Liver (tissue), 3 donors: ENCODE results near the gene IL17B.

Source experiments
- RAD21 ChIP-seq, 2 donors: IDR thresholded peaks; 2 replicates each; pipeline ENCODE4 v1.6.1; 2016; ENCODE audit warnings: antibody characterized with exemption in 2 of 2, mild to moderate bottlenecking in 2 of 2
- REST ChIP-seq: IDR thresholded peaks from 2 replicates; pipeline ENCODE4 v1.6.1; 2016; ENCODE audit warnings: antibody characterized with exemption, mild to moderate bottlenecking
- TAF1 ChIP-seq: conservative IDR thresholded peaks from 2 replicates; pipeline ENCODE4 v1.6.1; 2016; ENCODE audit warnings: antibody characterized with exemption, mild to moderate bottlenecking
- TF ChIP-seq, protein P1 (sequence below): fragments of 150-350 bp; IDR thresholded peaks from 2 replicates; pipeline ENCODE4 v1.5.1; 2017; ENCODE audit warnings: improper control_type of control experiment, low read depth, low read length; ENCODE audit not compliant: missing input control
- donor health status: healthy.
- donor health status: healthy.

GRCh38 chr5:149340920-149341319 lies 38.2 kb downstream of the IL17B start:
- TF ChIP-seq, protein P1, sequence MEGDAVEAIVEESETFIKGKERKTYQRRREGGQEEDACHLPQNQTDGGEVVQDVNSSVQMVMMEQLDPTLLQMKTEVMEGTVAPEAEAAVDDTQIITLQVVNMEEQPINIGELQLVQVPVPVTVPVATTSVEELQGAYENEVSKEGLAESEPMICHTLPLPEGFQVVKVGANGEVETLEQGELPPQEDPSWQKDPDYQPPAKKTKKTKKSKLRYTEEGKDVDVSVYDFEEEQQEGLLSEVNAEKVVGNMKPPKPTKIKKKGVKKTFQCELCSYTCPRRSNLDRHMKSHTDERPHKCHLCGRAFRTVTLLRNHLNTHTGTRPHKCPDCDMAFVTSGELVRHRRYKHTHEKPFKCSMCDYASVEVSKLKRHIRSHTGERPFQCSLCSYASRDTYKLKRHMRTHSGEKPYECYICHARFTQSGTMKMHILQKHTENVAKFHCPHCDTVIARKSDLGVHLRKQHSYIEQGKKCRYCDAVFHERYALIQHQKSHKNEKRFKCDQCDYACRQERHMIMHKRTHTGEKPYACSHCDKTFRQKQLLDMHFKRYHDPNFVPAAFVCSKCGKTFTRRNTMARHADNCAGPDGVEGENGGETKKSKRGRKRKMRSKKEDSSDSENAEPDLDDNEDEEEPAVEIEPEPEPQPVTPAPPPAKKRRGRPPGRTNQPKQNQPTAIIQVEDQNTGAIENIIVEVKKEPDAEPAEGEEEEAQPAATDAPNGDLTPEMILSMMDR, result no peak
- TF ChIP-seq REST (no peak), TAF1 (no peak), RAD21 (IDR thresholded peaks at IDR 0.05) (no peak)
